H1 (cell line): ENCODE results near the gene OSGEPL1.

Experiments
- BRCA1 ChIP-seq: IDR thresholded peaks from 2 replicates; pipeline ENCODE4 v1.6.1; 2012; ENCODE audit warnings: low read depth, low read length, improper control_type of control experiment
- CEBPB ChIP-seq: IDR thresholded peaks from 2 replicates; pipeline ENCODE4 v1.6.1; 2012; ENCODE audit warnings: low read depth, low read length
- EZH2 ChIP-seq: fragments of 200-600 bp; sonication (generic); IDR thresholded peaks from 2 replicates; pipeline ENCODE4 v1.7.1; 2012; ENCODE audit warnings: low read depth, mild to moderate bottlenecking, moderate library complexity, low read length, inconsistent platforms; ENCODE audit not compliant: severe bottlenecking
- HDAC2 ChIP-seq, 2 experiments: fragments of 300-600 bp in 1 of 2; sonication (generic) in 1 of 2; IDR thresholded peaks; 2 replicates each; pipeline ENCODE4 v1.6.1; 2011 to 2012; ENCODE audit warnings: low read depth in 2 of 2, low read length in 2 of 2, mild to moderate bottlenecking in 2 of 2, moderate library complexity in 2 of 2, borderline replicate concordance in 1 of 2, inconsistent platforms in 1 of 2
- JUND ChIP-seq: IDR thresholded peaks from 2 replicates; pipeline ENCODE4 v1.6.1; 2011; ENCODE audit warnings: mild to moderate bottlenecking, improper control_type of control experiment, low read length
- KDM5A ChIP-seq: fragments of 200-600 bp; IDR thresholded peaks from 2 replicates; pipeline ENCODE4 v1.7.1; 2012; ENCODE audit warnings: mild to moderate bottlenecking, low read length, inconsistent platforms, mixed read lengths
- POLR2A ChIP-seq, 2 experiments: IDR thresholded peaks; 1 replicate in 1 of 2; 2 replicates in 1 of 2; pipeline ENCODE4 v1.6.1; 2011; ENCODE audit warnings: low read depth in 2 of 2, low read length in 2 of 2, mild to moderate bottlenecking in 2 of 2; ENCODE audit errors: control extremely low read depth in 1 of 2
- RBBP5 ChIP-seq: IDR thresholded peaks from 2 replicates; pipeline ENCODE4 v1.7.1; 2012; ENCODE audit warnings: low read depth, mild to moderate bottlenecking, inconsistent platforms, low read length, moderate library complexity, borderline replicate concordance
- SIN3A ChIP-seq, 2 experiments: IDR thresholded peaks in 1 of 2; conservative IDR thresholded peaks in 1 of 2; 2 replicates each; pipeline ENCODE4 v1.6.1; 2011 to 2012; ENCODE audit warnings: low read length in 2 of 2, improper control_type of control experiment in 1 of 2, low read depth in 1 of 2, mild to moderate bottlenecking in 1 of 2
- SP4 ChIP-seq: IDR thresholded peaks from 2 replicates; pipeline ENCODE4 v1.6.1; 2012; ENCODE audit warnings: low read length, inconsistent platforms
- TAF1 ChIP-seq: IDR thresholded peaks from 2 replicates; pipeline ENCODE4 v1.6.1; 2011; ENCODE audit warnings: mild to moderate bottlenecking, low read depth, low read length
- YY1 ChIP-seq: IDR thresholded peaks from 2 replicates; pipeline ENCODE4 v1.6.1; 2011; ENCODE audit warnings: low read depth, mild to moderate bottlenecking, low read length
- TF ChIP-seq, protein P1 (sequence below), 3 experiments: IDR thresholded peaks; 1 replicate in 2 of 3; 2 replicates in 1 of 3; pipeline versions ENCODE4 v1.5.1 to v1.6.1; 2011; ENCODE audit warnings: low read length in 3 of 3, mild to moderate bottlenecking in 3 of 3, inconsistent platforms in 2 of 3, low read depth in 1 of 3, moderate library complexity in 1 of 3; ENCODE audit not compliant: insufficient read depth in 1 of 3; ENCODE audit errors: control extremely low read depth in 1 of 3

DNA sequence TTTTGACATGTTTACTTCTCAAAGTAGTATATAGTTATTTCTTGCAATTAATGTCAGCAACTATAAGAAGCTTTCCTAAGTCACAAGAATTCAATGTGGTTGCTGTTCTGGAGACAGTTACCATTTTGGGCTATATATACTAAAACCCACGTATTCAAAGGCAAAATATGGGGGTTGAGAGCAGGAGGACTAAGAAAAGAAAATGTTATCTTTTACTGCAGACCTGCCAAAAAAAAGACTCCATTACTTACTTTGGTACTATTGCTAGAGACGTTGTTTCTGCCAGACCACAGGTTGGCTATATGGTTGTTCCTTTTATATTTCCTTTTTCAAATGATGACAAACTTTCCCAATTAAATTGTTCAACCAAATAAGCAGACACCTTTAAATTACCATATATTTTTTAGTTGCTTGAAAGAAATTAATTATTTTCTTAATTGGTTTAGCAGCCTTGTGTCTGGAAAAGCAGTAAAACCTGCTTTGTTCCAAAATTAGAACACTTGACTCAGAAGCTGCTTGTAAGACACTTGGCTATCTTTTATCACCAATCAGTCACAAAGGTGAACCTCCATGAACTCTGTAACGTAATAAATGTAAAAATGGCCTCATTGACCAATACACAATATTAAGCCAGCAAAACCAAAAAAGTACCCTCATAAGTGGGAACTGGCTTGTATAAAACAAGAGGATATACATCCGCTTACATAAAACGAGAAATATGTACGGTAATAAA, 8.2 kb upstream of the OSGEPL1 start:
- TF ChIP-seq KDM5A (no peak), SIN3A (conservative IDR thresholded peaks at IDR 0.05 in 1 of 2, IDR thresholded peaks at IDR 0.05 in 1 of 2; ENCODE audit: low read depth in 1 of 2, low read length in 2 of 2) (no peak), SP4 (no peak), EZH2 (no peak), POLR2A (IDR thresholded peaks at IDR 0.05; ENCODE audit: control extremely low read depth in 1 of 2, low read depth in 2 of 2, low read length in 2 of 2) (no peak), JUND (no peak), RBBP5 (no peak), CEBPB (no peak), BRCA1 (no peak), YY1 (no peak), HDAC2 (IDR thresholded peaks at IDR 0.05; ENCODE audit: borderline replicate concordance in 1 of 2, low read depth in 2 of 2, low read length in 2 of 2) (no peak), TAF1 (no peak)
- TF ChIP-seq, protein P1, sequence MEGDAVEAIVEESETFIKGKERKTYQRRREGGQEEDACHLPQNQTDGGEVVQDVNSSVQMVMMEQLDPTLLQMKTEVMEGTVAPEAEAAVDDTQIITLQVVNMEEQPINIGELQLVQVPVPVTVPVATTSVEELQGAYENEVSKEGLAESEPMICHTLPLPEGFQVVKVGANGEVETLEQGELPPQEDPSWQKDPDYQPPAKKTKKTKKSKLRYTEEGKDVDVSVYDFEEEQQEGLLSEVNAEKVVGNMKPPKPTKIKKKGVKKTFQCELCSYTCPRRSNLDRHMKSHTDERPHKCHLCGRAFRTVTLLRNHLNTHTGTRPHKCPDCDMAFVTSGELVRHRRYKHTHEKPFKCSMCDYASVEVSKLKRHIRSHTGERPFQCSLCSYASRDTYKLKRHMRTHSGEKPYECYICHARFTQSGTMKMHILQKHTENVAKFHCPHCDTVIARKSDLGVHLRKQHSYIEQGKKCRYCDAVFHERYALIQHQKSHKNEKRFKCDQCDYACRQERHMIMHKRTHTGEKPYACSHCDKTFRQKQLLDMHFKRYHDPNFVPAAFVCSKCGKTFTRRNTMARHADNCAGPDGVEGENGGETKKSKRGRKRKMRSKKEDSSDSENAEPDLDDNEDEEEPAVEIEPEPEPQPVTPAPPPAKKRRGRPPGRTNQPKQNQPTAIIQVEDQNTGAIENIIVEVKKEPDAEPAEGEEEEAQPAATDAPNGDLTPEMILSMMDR (IDR thresholded peaks at IDR 0.05; ENCODE audit: control extremely low read depth in 1 of 3, insufficient read depth in 1 of 3, low read depth in 1 of 3, low read length in 3 of 3), result no peak
